ENCODE data around the gene RPL36A. TPM values are rescaled to one million over a fixed set of nuclear protein-coding genes. Genes with fewer than 3 reads are reported as not detected.

The RPL36A gene
- total RNA-seq, 6 donors from 2014 or later = 165 to 641 (median 228) TPM

DNA sequence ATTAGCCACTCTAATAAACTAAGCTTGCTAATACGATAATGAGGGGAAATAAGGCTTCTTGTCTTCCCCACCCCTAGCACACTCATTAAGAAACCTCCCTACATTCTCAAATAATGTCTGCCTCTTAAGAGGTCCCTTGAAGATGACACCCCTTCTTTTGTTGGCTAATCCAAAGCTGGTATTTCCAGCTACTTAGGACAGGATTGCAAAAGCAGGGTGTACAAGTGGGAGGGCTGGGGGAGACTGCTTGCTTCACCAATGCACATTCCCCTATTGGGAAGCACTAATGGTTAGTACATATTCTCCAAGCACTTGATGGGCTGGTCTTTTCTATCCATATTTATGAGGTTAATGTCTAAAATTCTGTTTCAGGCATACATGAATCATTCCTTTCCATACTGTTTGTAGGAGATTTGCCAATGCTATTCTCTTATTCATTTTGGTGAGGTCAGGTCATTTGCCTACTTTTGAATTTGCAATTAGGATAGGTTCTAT lies 25.5 kb upstream of the RPL36A start:
- 50 to 80% methylated on average over 1 of the region's 1 CpG for WGBS, 2 donors
- no peak for TF ChIP-seq POLR2A (IDR thresholded peaks at IDR 0.05)
- TF ChIP-seq EP300 (IDR thresholded peaks at IDR 0.05) = no peak
- TF ChIP-seq, protein P1, sequence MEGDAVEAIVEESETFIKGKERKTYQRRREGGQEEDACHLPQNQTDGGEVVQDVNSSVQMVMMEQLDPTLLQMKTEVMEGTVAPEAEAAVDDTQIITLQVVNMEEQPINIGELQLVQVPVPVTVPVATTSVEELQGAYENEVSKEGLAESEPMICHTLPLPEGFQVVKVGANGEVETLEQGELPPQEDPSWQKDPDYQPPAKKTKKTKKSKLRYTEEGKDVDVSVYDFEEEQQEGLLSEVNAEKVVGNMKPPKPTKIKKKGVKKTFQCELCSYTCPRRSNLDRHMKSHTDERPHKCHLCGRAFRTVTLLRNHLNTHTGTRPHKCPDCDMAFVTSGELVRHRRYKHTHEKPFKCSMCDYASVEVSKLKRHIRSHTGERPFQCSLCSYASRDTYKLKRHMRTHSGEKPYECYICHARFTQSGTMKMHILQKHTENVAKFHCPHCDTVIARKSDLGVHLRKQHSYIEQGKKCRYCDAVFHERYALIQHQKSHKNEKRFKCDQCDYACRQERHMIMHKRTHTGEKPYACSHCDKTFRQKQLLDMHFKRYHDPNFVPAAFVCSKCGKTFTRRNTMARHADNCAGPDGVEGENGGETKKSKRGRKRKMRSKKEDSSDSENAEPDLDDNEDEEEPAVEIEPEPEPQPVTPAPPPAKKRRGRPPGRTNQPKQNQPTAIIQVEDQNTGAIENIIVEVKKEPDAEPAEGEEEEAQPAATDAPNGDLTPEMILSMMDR (IDR thresholded peaks at IDR 0.05) = no peak
- no peak for TF ChIP-seq POLR2AphosphoS5 (IDR thresholded peaks at IDR 0.05)
- Histone ChIP-seq H3K27ac (no peak overlapping the region), H3K4me1 (no peaks in the 10 kb centered on the region), H3K9me3 (no peaks in the 10 kb centered on the region), H3K36me3 (no peaks in the 10 kb centered on the region), H3K4me3 (no peak overlapping the region), H3K27me3 (no peaks in the 10 kb centered on the region)
- no peak for ATAC-seq (ENCODE audit: low FRiP score in 2 of 2)
- no peak for DNase-seq

DNA sequence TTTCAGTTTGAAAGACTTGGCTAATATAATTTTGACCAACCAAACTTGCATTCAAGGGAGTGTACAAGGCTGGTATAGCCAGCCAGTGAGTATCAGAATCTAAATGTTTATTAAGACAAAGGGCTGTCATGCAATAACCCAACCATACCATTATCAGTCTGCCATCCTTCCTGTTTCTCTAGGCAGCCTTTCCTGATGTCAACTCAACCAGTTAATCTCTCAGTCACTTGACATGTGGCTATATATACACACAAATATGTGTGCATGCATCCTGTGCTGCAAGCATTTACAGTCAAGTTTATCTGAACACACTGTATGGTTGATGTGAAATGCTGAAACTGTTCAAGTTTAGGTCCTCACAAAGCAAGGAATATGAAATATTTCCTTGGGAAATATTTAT lies 22.0 kb upstream of the RPL36A start:
- no peak for DNase-seq

DNA sequence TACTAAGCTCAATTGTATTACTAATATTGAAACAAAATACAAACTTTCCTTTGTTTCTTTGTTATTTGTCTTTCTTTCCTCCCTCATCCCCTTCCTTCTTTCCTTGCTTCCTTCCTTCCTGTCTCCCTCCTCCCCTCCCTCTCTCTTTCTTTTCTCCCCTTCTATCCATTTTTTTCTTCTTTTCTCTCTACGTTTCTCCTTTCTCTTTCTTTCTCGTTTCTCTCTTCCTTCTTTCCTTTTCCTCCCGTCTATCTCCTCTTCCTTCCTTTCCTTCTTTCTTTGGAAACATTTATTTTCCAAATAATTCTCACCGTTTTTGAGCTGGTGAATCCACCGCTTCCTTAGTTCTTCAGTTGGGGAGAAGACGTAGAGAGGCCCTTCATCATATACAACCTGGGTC lies 21.1 kb upstream of the RPL36A start:
- Histone ChIP-seq H3K4me1 (no peaks in the 10 kb centered on the region), H3K36me3 (no peaks in the 10 kb centered on the region), H3K27ac (no peak overlapping the region), H3K4me3 (no peak overlapping the region), H3K9me3 (no peaks in the 10 kb centered on the region), H3K27me3 (no peaks in the 10 kb centered on the region)
- WGBS, 2 donors = 69 to 74% methylated on average over 6 of the region's 6 CpGs
- TF ChIP-seq, protein P1 (IDR thresholded peaks at IDR 0.05) = no peak
- TF ChIP-seq POLR2AphosphoS5 (IDR thresholded peaks at IDR 0.05) (no peak), EP300 (IDR thresholded peaks at IDR 0.05) (no peak), POLR2A (IDR thresholded peaks at IDR 0.05) (no peak)
- DNase-seq (no peak), ATAC-seq (ENCODE audit: low FRiP score in 2 of 2) (no peak)

More for the DNA sequence above, 22.0 kb upstream of the RPL36A start:
- Histone ChIP-seq H3K9me3 (no peaks in the 10 kb centered on the region), H3K27me3 (no peaks in the 10 kb centered on the region), H3K4me1 (no peaks in the 10 kb centered on the region), H3K36me3 (no peaks in the 10 kb centered on the region), H3K4me3 (no peak overlapping the region), H3K27ac (no peak overlapping the region)
- ATAC-seq (ENCODE audit: low FRiP score in 2 of 2) = no peak
- TF ChIP-seq, protein P1 (IDR thresholded peaks at IDR 0.05) = no peak
- TF ChIP-seq POLR2AphosphoS5 (IDR thresholded peaks at IDR 0.05) (no peak), EP300 (IDR thresholded peaks at IDR 0.05) (no peak), POLR2A (IDR thresholded peaks at IDR 0.05) (no peak)

DNA sequence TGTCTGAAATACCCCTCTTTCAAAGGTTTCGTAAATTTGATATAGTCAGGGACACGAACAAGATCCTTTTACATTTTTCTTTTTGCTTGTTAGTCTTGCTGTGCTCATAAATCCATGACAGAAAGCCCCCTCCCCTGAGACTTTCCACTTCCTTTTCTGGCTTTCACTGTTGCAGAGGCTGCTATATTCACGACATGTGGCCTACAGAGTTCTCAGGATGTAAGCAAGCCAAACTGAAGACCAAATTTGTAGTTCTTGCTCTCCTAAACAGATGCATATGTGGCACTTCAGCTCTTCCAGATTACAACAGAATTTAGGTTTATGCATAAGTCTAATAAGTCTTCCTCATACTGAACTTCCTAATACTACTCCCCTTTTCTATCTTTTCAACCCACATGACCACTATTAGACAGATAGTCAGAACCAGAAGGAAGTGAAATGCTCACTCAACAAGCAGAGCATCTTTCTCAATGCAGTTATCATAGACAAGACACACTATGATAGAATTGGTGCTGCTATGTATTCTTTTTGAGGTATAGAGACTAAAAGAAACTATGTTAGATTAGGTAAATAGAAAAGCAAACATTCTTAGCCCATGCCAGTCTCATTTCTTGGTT lies 19.8 kb upstream of the RPL36A start:
- 59 to 68% methylated on average over 3 of the region's 3 CpGs for WGBS, 2 donors
- ATAC-seq (ENCODE audit: low FRiP score in 2 of 2) (no peak), DNase-seq (no peak)
- TF ChIP-seq, protein P1 (IDR thresholded peaks at IDR 0.05) = no peak
- TF ChIP-seq EP300 (IDR thresholded peaks at IDR 0.05) (no peak), POLR2A (IDR thresholded peaks at IDR 0.05) (no peak), POLR2AphosphoS5 (IDR thresholded peaks at IDR 0.05) (no peak)
- Histone ChIP-seq H3K36me3 (no peaks in the 10 kb centered on the region), H3K27me3 (no peaks in the 10 kb centered on the region), H3K4me1 (no peaks in the 10 kb centered on the region), H3K9me3 (no peaks in the 10 kb centered on the region), H3K4me3 (no peak overlapping the region), H3K27ac (no peak overlapping the region)

DNA sequence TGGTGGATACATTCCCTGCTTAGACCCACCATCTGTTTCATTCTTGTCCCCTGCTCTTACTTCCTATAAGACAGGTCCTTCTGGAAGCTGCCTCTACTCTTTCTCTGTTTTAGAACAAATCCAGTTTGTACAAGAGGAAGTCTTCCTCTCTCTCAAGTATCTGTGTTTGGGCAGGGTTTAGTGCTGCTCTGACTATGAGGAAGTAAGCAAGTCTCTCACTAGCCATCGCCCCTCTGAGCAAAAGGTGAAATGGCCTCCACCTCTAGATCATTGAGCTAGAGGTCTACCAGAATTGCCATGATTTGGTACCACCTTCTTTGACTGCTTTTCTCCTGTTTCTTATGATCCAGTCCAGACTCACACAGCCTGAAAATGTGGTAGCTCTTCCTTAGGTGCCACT lies 13.3 kb upstream of the RPL36A start:
- WGBS, 2 donors = 64 to 70% methylated on average over 1 of the region's 1 CpG

More for the DNA sequence above, 13.3 kb upstream of the RPL36A start:
- TF ChIP-seq, protein P1 (IDR thresholded peaks at IDR 0.05) = no peak
- TF ChIP-seq EP300 (IDR thresholded peaks at IDR 0.05) = no peak
- TF ChIP-seq POLR2AphosphoS5 (IDR thresholded peaks at IDR 0.05) = no peak
- TF ChIP-seq POLR2A (IDR thresholded peaks at IDR 0.05) = no peak
- DNase-seq (no peak), ATAC-seq (ENCODE audit: low FRiP score in 2 of 2) (no peak)
- no peak overlapping the region for H3K4me3 ChIP-seq
- H3K27me3 ChIP-seq = no peaks in the 10 kb centered on the region
- H3K36me3 ChIP-seq = no peaks in the 10 kb centered on the region
- no peaks in the 10 kb centered on the region for H3K9me3 ChIP-seq
- H3K27ac ChIP-seq = no peak overlapping the region
- H3K4me1 ChIP-seq = no peaks in the 10 kb centered on the region

Data from upper lobe of left lung (tissue), 6 donors.